Activated CD4-positive, alpha-beta T cell treated with anti-CD3 and anti-CD28 coated beads, Interleukin-2, amount 10 ng/mL, durations not matched to agents 24 days and 14 days (primary cell): Measurements from ENCODE around the gene ATP4A. TPM values are rescaled to one million over a fixed set of nuclear protein-coding genes. Genes with fewer than 3 reads are reported as not detected.

ENCODE experiments used
- DNase-seq: peaks from one replicate; pipeline ENCODE4 v3.0.0; 2022
- H3K27ac Mint-ChIP-seq: one replicate; pipeline ENCODE4 v1.8.0; 2022; ENCODE audit warnings: mild to moderate bottlenecking, mixed read lengths
- H3K27me3 Mint-ChIP-seq: one replicate; pipeline ENCODE4 v1.8.0; 2022; ENCODE audit warnings: mixed read lengths
- H3K36me3 Mint-ChIP-seq: one replicate; pipeline ENCODE4 v1.8.0; 2022; ENCODE audit warnings: low read depth, mild to moderate bottlenecking, mixed read lengths
- H3K4me1 Mint-ChIP-seq: one replicate; pipeline ENCODE4 v1.8.0; 2021; ENCODE audit warnings: mixed read lengths
- H3K4me3 Mint-ChIP-seq: one replicate; pipeline ENCODE4 v1.8.0; 2022; ENCODE audit warnings: mild to moderate bottlenecking, moderate library complexity, mixed read lengths
- H3K9me3 Mint-ChIP-seq: one replicate; pipeline ENCODE4 v1.8.0; 2021; ENCODE audit warnings: mixed read lengths
- intact Hi-C: fragments of 100-400 bp; cut with micrococcal nuclease; formaldehyde crosslinking; loops from one replicate; pipeline ENCODE4 v1.15.1; 2023
- total RNA-seq: library from RNA; stranded (reverse); gene quantifications from 2 replicates; pipeline ENCODE4 v1.2.3, GENCODE V29; 2022

The ATP4A gene
- total RNA-seq, 1 donor from 2014 or later = not detected

DNA sequence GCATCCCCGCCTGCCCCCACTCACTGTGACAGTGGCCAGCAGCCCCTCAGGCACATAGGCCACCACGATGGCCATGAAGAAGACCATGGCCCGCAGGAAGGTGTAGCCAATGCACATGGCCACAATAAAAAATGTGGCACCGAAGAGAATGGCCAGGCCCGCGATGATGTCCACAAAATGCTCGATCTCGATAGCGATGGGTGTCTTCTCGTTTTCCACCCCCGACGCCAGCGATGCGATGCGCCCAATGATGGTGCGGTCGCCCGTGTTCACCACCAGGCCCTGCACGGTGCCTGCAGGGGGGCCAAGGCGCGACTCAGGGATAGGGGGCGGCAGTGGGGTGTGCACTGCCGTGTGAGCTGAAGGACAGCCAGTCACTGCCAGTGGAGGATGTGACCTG is 3.7 kb downstream of the ATP4A start:
- H3K9me3 Mint-ChIP-seq = no peaks in the 10 kb centered on the region
- no peak for DNase-seq
- no peak overlapping the region for H3K4me3 Mint-ChIP-seq
- peaks cover 30% of the 10 kb centered on the region for H3K27me3 Mint-ChIP-seq
- H3K27ac Mint-ChIP-seq = no peak overlapping the region
- intact Hi-C loops = no loop called here
- H3K4me1 Mint-ChIP-seq = peaks cover 5% of the 10 kb centered on the region
- H3K36me3 Mint-ChIP-seq = no peaks in the 10 kb centered on the region

DNA sequence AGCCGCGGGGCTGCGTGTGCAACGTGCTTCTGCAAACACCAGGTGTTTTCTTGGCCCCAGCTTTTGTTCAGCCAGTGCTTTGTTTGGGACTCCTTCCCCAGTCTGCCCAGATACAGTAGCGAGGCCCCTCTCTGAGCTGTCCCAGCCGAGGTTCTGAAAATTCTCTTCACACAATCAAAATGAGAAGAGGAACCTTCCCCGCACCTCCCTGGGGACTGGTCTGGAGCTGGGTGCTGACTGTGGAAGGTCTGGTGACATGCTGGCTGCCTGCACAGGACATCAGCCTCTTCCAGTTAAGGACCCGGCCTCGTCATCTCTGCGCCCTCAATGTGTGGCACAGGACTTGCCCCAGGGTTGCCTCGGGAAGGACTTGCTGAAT is 4.2 kb downstream of the ATP4A start:
- Mint-ChIP-seq H3K36me3 (no peaks in the 10 kb centered on the region), H3K9me3 (no peaks in the 10 kb centered on the region), H3K27me3 (peaks cover 30% of the 10 kb centered on the region), H3K4me1 (peaks cover 5% of the 10 kb centered on the region), H3K4me3 (no peak overlapping the region), H3K27ac (no peak overlapping the region)
- intact Hi-C loops = no loop called here
- DNase-seq = no peak

DNA sequence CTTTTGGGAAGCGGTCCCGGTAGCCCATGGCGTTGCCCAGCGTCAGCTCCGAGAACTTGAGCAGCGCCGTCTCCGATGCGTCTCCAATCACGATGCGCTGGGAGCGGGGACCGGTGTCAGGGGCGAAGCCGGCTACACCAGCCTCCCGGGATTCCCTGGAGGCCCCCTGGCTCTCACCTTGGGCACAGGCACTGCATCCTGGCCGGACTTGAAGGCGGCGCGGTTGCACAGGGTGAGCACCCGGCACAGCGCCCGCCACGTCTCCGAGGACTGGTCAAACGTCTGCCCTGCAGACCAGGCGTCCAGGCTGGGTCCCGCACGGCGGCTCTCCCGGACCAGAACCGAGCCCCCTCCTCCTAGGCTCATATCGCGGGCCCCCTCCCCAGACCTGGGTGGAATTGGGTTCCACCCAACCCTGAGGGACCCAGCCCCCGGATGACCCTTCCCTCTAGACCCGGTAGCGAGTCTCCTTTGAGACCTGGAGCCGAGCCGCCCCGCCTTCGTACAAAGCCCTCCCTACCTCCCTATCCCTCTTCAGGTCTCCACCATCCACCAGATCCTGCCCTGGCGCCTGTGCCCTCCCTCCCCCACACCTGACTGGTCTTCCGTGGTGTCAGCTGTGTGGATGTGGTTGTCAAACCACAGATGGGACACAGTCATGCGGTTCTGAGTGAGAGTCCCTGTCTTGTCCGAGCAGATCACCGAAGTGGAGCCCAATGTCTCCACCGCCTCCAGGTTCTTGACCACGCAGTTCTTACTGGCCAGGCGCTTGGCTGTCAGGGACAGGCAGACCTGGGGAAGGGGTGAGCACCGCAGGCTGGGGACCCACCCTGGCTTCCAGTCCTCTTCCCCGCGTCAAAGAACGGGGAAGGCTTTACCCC is 4.8 kb downstream of the ATP4A start:
- H3K27ac Mint-ChIP-seq = no peak overlapping the region
- no peak for DNase-seq
- H3K27me3 Mint-ChIP-seq = peaks cover 30% of the 10 kb centered on the region
- no peaks in the 10 kb centered on the region for H3K36me3 Mint-ChIP-seq
- no peaks in the 10 kb centered on the region for H3K9me3 Mint-ChIP-seq
- intact Hi-C loops = no loop called here
- peak overlapping the region; percentile 22 for H3K4me3 Mint-ChIP-seq
- H3K4me1 Mint-ChIP-seq = peaks cover 5% of the 10 kb centered on the region

DNA sequence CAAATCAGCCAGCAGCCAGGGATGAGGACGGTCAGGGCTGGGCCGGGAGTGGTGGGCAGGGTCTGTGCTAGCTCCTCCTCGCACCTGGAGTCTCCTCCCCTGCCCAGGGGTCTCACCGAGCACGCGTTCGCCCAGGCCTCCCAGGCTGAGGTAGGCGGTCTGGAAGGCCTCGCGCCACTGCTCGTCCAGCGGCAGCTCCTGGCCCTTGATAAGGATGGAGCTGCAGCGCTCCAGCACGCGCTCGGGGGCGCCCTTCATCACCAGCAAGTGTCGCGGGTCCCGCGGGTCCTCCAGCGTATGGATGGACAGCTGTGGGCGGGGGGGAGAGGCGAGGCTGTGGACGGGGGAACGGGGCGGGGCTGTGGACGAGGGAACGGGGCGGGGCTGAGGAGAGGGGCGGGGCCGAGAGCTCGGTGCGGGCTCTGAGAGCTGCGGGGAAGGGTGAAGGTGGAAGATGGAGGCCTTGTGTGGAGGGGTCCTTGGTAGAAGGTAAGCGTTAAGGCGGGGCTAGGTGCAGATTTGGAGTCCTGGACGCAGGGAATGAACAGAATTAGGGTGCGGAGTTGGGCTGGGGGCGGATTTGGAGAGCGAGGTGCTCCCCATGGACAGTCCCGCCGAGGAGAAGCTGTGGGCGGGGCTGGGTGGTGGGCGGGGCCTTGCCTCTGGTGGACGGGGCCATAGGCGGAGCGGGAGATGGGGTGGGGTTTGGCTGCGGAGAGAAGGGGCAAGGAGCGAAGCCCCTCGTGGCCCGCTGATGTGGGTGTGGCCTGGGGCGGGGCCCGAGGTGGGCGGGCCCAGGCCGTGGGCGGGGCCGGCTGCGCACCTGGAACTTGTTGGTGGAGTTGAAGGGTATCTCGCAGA is 5.7 kb downstream of the ATP4A start:
- Mint-ChIP-seq H3K4me3 (peak overlapping the region; percentile 77), H3K4me1 (peaks cover 5% of the 10 kb centered on the region), H3K36me3 (no peaks in the 10 kb centered on the region), H3K27ac (no peak overlapping the region), H3K27me3 (peaks cover 30% of the 10 kb centered on the region), H3K9me3 (no peaks in the 10 kb centered on the region)
- DNase-seq = peak; percentile 84
- intact Hi-C loops = no loop called here

DNA sequence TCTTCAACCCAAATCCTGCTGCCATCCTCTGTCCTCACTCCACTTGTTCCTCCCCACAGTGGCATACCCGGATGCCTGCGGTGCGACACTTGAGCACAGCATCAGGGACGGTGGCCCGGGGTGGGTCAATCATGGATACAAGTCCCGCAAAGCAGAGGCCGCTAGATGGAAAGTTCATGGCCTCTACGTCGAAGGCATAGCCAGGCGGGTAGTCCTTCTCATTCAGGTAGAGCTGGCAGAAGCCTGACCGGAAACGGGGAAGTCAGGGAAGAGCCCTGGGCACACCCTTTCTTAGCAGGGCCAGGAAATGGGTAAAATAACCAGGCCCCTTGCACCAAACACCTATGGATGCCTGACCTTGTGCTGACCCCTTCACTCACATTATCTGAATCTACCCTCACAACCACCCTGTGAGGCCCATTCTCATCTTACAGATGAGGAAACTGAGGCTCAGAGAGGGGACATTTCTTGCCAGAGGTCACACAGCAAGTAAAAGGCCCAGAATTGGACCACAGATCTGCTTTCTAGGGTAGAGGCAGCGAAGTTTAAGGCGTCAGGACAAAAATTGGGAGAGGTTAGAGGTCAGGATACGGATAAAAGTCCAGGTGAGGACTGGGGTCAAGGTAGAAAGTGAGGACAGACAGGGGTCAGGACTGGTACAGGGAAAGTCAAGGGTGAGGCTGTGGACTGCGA is 6.5 kb downstream of the ATP4A start:
- peaks cover 5% of the 10 kb centered on the region for H3K4me1 Mint-ChIP-seq
- H3K9me3 Mint-ChIP-seq = no peaks in the 10 kb centered on the region
- peaks cover 28% of the 10 kb centered on the region for H3K27me3 Mint-ChIP-seq
- H3K36me3 Mint-ChIP-seq = no peaks in the 10 kb centered on the region
- H3K4me3 Mint-ChIP-seq = peak overlapping the region; percentile 60
- H3K27ac Mint-ChIP-seq = peak overlapping the region; percentile 7
- no peak for DNase-seq
- intact Hi-C loops = no loop called here

DNA sequence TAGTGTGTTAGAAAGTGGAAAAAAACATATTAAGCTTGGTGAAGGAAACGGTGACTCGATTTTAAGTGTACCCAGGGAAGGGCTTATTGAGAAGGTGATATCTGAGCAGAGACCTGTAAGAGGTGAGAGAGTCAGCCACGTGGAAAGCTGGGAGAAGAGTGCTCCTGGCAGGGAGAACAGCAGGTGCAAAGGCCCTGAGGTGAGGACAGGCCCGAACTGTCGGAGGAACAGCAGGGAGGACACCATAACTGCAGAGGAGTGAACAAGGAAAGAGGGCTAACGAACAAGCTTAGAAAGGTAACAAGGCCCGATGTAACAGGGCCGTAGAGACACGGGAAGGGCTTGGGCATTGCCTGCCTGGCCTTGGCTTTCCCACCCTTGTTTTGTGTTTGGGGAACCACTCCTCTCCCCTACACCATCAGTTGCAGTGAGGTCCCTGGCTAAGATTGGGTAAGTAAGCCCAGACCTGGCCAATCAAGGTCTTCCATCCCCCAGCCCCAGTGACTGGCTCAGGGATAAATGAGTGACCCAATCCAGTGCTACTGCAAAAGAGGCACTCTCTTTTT is 7.3 kb downstream of the ATP4A start:
- H3K4me1 Mint-ChIP-seq = peaks cover 5% of the 10 kb centered on the region
- H3K36me3 Mint-ChIP-seq = no peaks in the 10 kb centered on the region
- no peaks in the 10 kb centered on the region for H3K9me3 Mint-ChIP-seq

DNA sequence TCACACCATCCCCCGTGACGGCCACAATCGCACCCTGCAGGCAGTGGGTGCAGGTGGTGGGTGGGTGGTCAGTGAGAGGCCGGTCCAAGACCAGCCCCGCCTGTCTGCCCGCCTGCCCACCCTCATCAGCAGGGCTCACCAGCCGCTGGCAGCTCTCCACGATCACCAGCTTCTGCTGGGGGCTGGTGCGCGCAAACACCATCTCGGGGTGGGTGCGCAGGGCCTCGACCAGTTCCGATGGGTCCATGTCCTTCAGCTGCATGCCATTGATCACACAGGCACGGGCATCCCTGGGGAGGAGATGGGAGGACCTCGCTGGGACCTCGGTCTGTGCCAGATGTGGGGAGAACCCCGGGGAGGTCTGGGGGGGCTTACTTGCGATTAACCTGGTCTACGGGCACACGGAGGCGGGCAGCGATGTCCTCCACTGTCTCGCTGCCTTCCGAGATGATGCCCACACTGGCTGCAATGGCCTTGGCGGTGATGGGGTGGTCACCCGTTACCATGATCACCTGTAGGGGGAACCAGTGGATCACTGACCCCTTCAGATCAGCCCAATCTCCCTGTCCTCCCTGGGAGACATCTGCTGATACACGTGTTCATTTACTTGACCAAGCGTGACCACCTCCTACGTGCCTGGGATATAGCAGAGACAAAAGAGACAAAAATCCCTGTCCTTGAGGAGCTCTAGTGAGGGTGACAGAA is 8.0 kb downstream of the ATP4A start:
- H3K27ac Mint-ChIP-seq = no peak overlapping the region
- no peaks in the 10 kb centered on the region for H3K36me3 Mint-ChIP-seq
- H3K4me1 Mint-ChIP-seq = peaks cover 5% of the 10 kb centered on the region
- H3K9me3 Mint-ChIP-seq = no peaks in the 10 kb centered on the region
- no peak for DNase-seq
- peaks cover 22% of the 10 kb centered on the region for H3K27me3 Mint-ChIP-seq
- no peak overlapping the region for H3K4me3 Mint-ChIP-seq
- intact Hi-C loops = no loop called here

More for the DNA sequence above, 7.3 kb downstream of the ATP4A start:
- DNase-seq = no peak
- Mint-ChIP-seq H3K27ac (no peak overlapping the region), H3K4me3 (no peak overlapping the region), H3K27me3 (peaks cover 23% of the 10 kb centered on the region)
- intact Hi-C loops = no loop called here

DNA sequence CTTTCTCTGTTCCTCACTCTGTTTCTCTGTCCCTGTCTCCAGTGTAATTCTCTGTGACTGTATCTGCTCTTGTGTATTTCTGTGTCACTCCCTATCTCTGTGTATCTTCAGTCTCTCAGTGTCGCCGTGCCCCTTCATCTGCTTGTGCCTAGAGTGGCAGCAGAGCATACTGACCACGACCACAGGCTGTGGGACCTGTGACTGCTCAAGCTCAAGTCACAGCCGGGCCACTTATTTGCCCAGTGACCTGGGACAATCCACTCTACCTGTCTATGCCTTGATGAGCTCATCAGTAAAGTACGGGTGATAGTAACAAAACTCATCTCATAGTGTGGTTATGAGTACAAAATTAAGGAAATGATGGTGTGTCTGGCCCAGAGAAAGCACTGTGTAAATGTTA is 9.4 kb downstream of the ATP4A start:
- H3K36me3 Mint-ChIP-seq = peaks cover 3% of the 10 kb centered on the region
- H3K27ac Mint-ChIP-seq = no peak overlapping the region
- H3K4me3 Mint-ChIP-seq = no peak overlapping the region
- DNase-seq = no peak
- no peaks in the 10 kb centered on the region for H3K9me3 Mint-ChIP-seq
- peaks cover 7% of the 10 kb centered on the region for H3K4me1 Mint-ChIP-seq
- peaks cover 11% of the 10 kb centered on the region for H3K27me3 Mint-ChIP-seq
- intact Hi-C loops = no loop called here

DNA sequence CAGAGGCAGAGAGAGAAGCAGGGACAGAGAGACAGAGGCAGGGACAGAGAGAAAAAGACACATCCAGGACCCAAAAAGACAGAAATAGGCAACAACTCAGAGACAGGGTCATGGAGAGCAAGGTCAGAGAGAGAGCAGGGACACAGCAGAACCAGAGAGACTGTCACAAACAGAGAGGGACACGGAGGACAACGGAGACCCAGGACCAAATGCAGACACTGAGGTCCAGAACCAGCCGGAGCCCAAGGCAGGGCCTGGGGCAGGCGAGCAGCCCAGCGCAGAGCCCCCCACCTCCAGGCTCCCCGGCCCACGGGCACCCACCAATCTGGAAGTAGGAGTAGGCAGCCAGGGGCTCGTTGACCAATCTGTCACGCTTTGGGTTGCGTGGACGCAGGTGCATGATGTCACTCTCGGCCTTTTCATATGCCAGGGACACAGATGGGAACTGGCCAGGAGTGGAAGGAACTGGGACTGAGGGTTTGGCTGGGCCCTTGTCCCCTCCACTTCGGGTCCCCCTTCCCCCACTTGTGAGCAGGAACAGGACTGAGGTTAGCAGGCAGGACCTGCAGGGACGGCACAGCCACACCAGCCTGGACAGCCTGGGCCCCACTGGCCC is 10.0 kb downstream of the ATP4A start:
- intact Hi-C loops = no loop called here
- Mint-ChIP-seq H3K36me3 (peaks cover 5% of the 10 kb centered on the region), H3K27ac (no peak overlapping the region), H3K4me1 (peaks cover 11% of the 10 kb centered on the region), H3K4me3 (no peak overlapping the region), H3K27me3 (peaks cover 8% of the 10 kb centered on the region), H3K9me3 (no peaks in the 10 kb centered on the region)
- no peak for DNase-seq

DNA sequence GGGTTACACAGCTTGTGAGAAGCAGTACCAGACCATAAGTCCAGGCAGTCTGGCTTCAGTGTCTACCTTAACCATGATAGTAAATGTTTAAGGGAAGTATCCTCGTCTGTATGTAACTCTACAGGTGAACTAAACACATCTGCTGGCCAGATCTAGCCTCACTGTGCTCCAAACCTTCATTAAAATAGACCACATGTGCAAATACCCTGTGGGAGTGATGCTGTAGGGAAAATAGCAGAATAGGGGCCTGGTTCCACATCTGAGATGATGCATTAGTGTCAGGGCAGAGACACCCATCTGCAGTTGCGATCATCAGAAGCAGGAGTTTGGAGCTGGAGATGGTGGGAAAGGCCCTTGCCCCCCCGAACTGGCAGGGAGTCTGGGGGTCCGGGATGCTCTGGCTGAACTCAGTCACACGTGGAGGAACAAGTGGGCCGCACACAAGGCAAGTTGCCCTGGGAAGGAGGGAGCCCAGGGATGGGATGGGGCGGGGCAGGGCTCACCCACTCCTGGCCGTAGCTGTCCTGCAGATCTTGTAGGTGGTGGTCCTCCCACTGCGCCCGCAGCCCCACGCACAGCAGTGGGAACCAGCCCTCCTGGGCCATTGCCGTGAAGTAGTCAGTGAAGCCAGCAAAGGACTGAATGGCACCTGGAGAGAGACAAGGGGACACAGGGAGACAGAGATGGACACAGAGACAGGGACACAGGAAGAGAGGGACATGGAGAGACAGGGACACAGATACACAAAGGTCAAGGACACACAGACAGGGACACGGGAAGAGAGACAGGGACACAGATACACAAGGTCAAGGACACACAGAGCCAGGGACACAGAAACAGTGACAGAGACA is 10.7 kb downstream of the ATP4A start:
- Mint-ChIP-seq H3K27ac (peak overlapping the region; percentile 29), H3K27me3 (peaks cover 6% of the 10 kb centered on the region), H3K4me3 (no peak overlapping the region), H3K9me3 (no peaks in the 10 kb centered on the region), H3K4me1 (peaks cover 11% of the 10 kb centered on the region), H3K36me3 (peaks cover 9% of the 10 kb centered on the region)
- no peak for DNase-seq
- intact Hi-C loops = no loop called here

DNA sequence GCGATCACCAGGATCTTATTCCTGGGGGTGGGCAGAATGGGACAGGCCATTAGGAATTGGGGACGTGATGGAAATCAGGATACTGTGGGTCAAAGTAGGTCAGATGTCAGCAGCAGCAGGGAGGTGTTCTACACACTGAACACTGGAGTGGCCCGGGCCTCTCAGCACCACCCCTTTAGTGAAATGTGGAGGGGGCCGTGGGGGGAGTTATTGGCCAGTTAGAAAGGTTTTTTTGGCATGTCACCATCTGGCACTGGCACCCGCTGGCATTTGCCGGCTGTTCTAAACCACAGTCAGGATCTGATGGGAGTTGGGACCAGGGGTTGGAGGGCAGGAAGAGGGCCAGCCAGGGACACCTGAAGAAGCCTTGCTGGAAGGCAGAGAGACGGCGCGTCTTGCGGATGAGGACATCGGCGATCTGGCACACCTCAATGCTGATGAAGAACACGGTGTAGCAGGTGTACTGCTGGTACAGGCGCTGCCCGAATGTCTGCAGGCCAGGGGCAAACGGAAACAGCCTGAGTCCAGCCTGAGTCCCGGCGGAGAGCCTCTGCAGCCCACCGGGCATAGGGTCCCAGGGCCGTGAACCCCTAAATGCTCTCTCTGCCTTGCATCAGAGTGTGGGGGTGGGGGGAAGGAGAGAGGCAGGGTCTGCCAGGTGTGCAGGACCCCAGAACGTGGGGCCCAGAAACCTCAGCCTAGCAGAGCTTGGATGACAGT is 12.2 kb downstream of the ATP4A start:
- no peaks in the 10 kb centered on the region for H3K9me3 Mint-ChIP-seq

More for the DNA sequence above, 12.2 kb downstream of the ATP4A start:
- Mint-ChIP-seq H3K27ac (no peak overlapping the region), H3K4me1 (peaks cover 17% of the 10 kb centered on the region), H3K36me3 (peaks cover 17% of the 10 kb centered on the region), H3K27me3 (peaks cover 2% of the 10 kb centered on the region), H3K4me3 (no peak overlapping the region)
- intact Hi-C loops = no loop called here
- DNase-seq = no peak
